Sigmoid colon (tissue), 7 donors: ENCODE results near the gene RFC1. TPM values are rescaled to one million over a fixed set of nuclear protein-coding genes. Genes with fewer than 3 reads are reported as not detected.
"Not testable (repeated sequence)": the region's sequence is repeated elsewhere in the genome, so short reads cannot be mapped to it uniquely, and the experiment has no call there.

Source experiments
- DNase-seq: peaks from one replicate; pipeline ENCODE4 v3.0.0-alpha.2; 2019
- H3K27ac ChIP-seq, 4 donors: fragments of 200-600 bp; sonication (generic); one replicate each; pipeline ENCODE4 v1.5.1; 2016 to 2019; ENCODE audit warnings: mild to moderate bottlenecking in 1 of 4
- H3K27me3 ChIP-seq, 3 donors: fragments of 200-600 bp; sonication (generic); one replicate each; pipeline ENCODE4 v1.5.1; 2019; ENCODE audit warnings: mild to moderate bottlenecking in 1 of 3
- H3K36me3 ChIP-seq, 4 donors: fragments of 200-600 bp; sonication (generic); one replicate each; pipeline ENCODE4 v1.5.1; 2016 to 2019
- H3K4me1 ChIP-seq, 4 donors: fragments of 200-600 bp; sonication (generic); one replicate each; pipeline ENCODE4 v1.5.1; 2017 to 2019
- H3K4me3 ChIP-seq, 4 donors: fragments of 200-600 bp; sonication (generic); one replicate each; pipeline ENCODE4 v1.5.1; 2017 to 2019; ENCODE audit warnings: mild to moderate bottlenecking in 2 of 4, moderate library complexity in 1 of 4
- H3K9me3 ChIP-seq, 4 donors: fragments of 200-600 bp in 3 of 4; sonication (generic) in 3 of 4; one replicate each; pipeline versions ENCODE4 v1.5.1 to v1.6.1; 2013 to 2019
- CTCF ChIP-seq, 4 experiments: fragments of 450-650 bp in 3 of 4; fragments of 200-600 bp in 1 of 4; IDR thresholded peaks; one replicate each; pipeline ENCODE4 v1.5.1; 2016 to 2019; ENCODE audit warnings: antibody characterized with exemption in 4 of 4, mild to moderate bottlenecking in 3 of 4, moderate library complexity in 2 of 4
- EP300 ChIP-seq, 4 donors: sonication (generic); formaldehyde crosslinking; IDR thresholded peaks; one replicate each; pipeline ENCODE4 v1.6.1; 2017; ENCODE audit warnings: antibody characterized with exemption in 4 of 4
- POLR2A ChIP-seq, 2 donors: fragments of 450-650 bp; IDR thresholded peaks; one replicate each; pipeline ENCODE4 v1.6.1; 2016; ENCODE audit warnings: antibody characterized with exemption in 2 of 2, mild to moderate bottlenecking in 2 of 2, moderate library complexity in 2 of 2
- POLR2AphosphoS5 ChIP-seq, 4 donors: sonication (generic); formaldehyde crosslinking; IDR thresholded peaks; one replicate each; pipeline ENCODE4 v1.6.1; 2017; ENCODE audit warnings: antibody characterized with exemption in 4 of 4
- WGBS, 2 donors: extraction: QIAGEN DNeasy Blood & Tissue Kit; methylation state at CpG; one replicate each; pipeline ENCODE4 v1.1.7; 2013; 5-methylcytosine and 5-hydroxymethylcytosine counted together
- intact Hi-C: fragments of 100-400 bp; cut with DNase I; formaldehyde crosslinking; loops from one replicate; pipeline ENCODE4 v1.15.1; 2023
- polyA plus RNA-seq, 3 donors: library from polyadenylated mRNA; stranded (reverse); fragments of 200-250 nt; gene quantifications; one replicate each; pipeline ENCODE4 v1.2.3, GENCODE V29; 2013
- total RNA-seq, 4 donors: library from RNA; depleted of rRNA; stranded (reverse); fragments of >200 nt; gene quantifications; one replicate each; pipeline ENCODE4 v1.1.0, GENCODE V29; 2016
- donor health status: healthy with polysubstance abuse.
- donor health status: Bipolar disorder and iron deficiency.
- donor health status: healthy.

The RFC1 gene
- total and polyA plus RNA-seq, 7 donors = 10.2 to 46.6 (median 30.2) TPM

GRCh38 chr4:39278476-39278875 lies 87.7 kb downstream of the RFC1 start:
- 94 to 98% methylated on average over 9 of the region's 9 CpGs for WGBS, 2 donors
- no peak for TF ChIP-seq CTCF (IDR thresholded peaks at IDR 0.05)
- TF ChIP-seq EP300 (IDR thresholded peaks at IDR 0.05) = no peak
- no peak for TF ChIP-seq POLR2A (IDR thresholded peaks at IDR 0.05)
- TF ChIP-seq POLR2AphosphoS5 (IDR thresholded peaks at IDR 0.05) = no peak
- intact Hi-C loops = no loop called here
- H3K9me3 ChIP-seq = peaks cover 0 to 7% (median 0%) of the 10 kb centered on the region in 4 donors
- no peaks in the 10 kb centered on the region for H3K4me1 ChIP-seq
- peaks cover 4 to 90% (median 14%) of the 10 kb centered on the region in 4 donors for H3K36me3 ChIP-seq
- H3K4me3 ChIP-seq = no peak overlapping the region
- no peak overlapping the region for H3K27ac ChIP-seq
- DNase-seq = no peak
- no peaks in the 10 kb centered on the region for H3K27me3 ChIP-seq

- H3K27ac ChIP-seq, H3K4me1 ChIP-seq, H3K4me3 ChIP-seq, DNase-seq, H3K27me3 ChIP-seq, intact Hi-C loops, H3K9me3 ChIP-seq: not testable (repeated sequence)
- 91 to 96% methylated on average over 6 of the region's 6 CpGs for WGBS, 2 donors
- peaks cover 4 to 90% (median 18%) of the 10 kb centered on the region in 4 donors for H3K36me3 ChIP-seq
Measured at GRCh38 chr4:39277661-39278060, 88.5 kb downstream of the RFC1 start.

GRCh38 chr4:39274503-39274902 lies 91.7 kb downstream of the RFC1 start:
- 94 to 96% methylated on average over 4 of the region's 4 CpGs for WGBS, 2 donors
- TF ChIP-seq POLR2AphosphoS5 (IDR thresholded peaks at IDR 0.05) (no peak), EP300 (IDR thresholded peaks at IDR 0.05) (no peak), CTCF (IDR thresholded peaks at IDR 0.05) (no peak), POLR2A (IDR thresholded peaks at IDR 0.05) (no peak)
- Histone ChIP-seq H3K4me3 (no peak overlapping the region), H3K27ac (no peak overlapping the region), H3K9me3 (no peaks in the 10 kb centered on the region), H3K4me1 (no peaks in the 10 kb centered on the region), H3K36me3 (peaks cover 0 to 98% (median 19%) of the 10 kb centered on the region in 4 donors), H3K27me3 (no peaks in the 10 kb centered on the region)
- intact Hi-C loops = no loop called here
- no peak for DNase-seq

GRCh38 chr4:39263895-39264294 lies 102.3 kb downstream of the RFC1 start:
- TF ChIP-seq EP300 (IDR thresholded peaks at IDR 0.05) = no peak
- no peak for TF ChIP-seq CTCF (IDR thresholded peaks at IDR 0.05)
- no peak for TF ChIP-seq POLR2A (IDR thresholded peaks at IDR 0.05)
- no peak for TF ChIP-seq POLR2AphosphoS5 (IDR thresholded peaks at IDR 0.05)
- Histone ChIP-seq H3K4me3 (no peak overlapping the region), H3K27ac (no peak overlapping the region), H3K36me3 (peaks cover 0 to 56% (median 8%) of the 10 kb centered on the region in 4 donors), H3K9me3 (no peaks in the 10 kb centered on the region), H3K27me3 (no peaks in the 10 kb centered on the region), H3K4me1 (no peaks in the 10 kb centered on the region)
- intact Hi-C loops = no loop called here
- WGBS, 2 donors = 64 to 80% methylated on average over 2 of the region's 2 CpGs
- DNase-seq = no peak

GRCh38 chr4:39259571-39260330 lies 106.4 kb downstream of the RFC1 start:
- DNase-seq = no peak
- intact Hi-C loops = no loop called here
- Histone ChIP-seq H3K27ac (no peak overlapping the region), H3K4me3 (no peak overlapping the region), H3K36me3 (peaks cover 0 to 48% (median 16%) of the 10 kb centered on the region in 4 donors), H3K9me3 (no peaks in the 10 kb centered on the region), H3K27me3 (no peaks in the 10 kb centered on the region), H3K4me1 (no peaks in the 10 kb centered on the region)
- TF ChIP-seq EP300 (IDR thresholded peaks at IDR 0.05) (no peak), CTCF (IDR thresholded peaks at IDR 0.05) (no peak), POLR2A (IDR thresholded peaks at IDR 0.05) (no peak), POLR2AphosphoS5 (IDR thresholded peaks at IDR 0.05) (no peak)
- WGBS, 2 donors = 96% methylated on average over 4 of the region's 4 CpGs
